Fibroblast of lung (primary cell): ENCODE data around the gene KCNH1. TPM values are rescaled to one million over a fixed set of nuclear protein-coding genes. Genes with fewer than 3 reads are reported as not detected.

Experiments
- DNase-seq, 2 donors: peaks; one replicate each; pipeline versions ENCODE4 v3.0.0 to v3.0.0-alpha.2; 2010; ENCODE audit warnings: low read depth in 2 of 2
- H2AFZ ChIP-seq: 2 replicates; pipeline ENCODE4 v1.5.1; 2012; ENCODE audit warnings: low read length, control low read depth, inconsistent platforms
- H3K27ac ChIP-seq: 2 replicates; pipeline ENCODE4 v1.5.1; 2011; ENCODE audit warnings: low read length, control low read depth; ENCODE audit not compliant: insufficient read depth
- H3K27me3 ChIP-seq: 2 replicates; pipeline ENCODE4 v1.5.1; 2011; ENCODE audit warnings: mild to moderate bottlenecking, low read length; ENCODE audit not compliant: control insufficient read depth, insufficient read depth
- H3K36me3 ChIP-seq: 2 replicates; pipeline ENCODE4 v1.5.1; 2011; ENCODE audit warnings: low read length; ENCODE audit not compliant: control insufficient read depth, insufficient read depth
- H3K4me1 ChIP-seq: 2 replicates; pipeline ENCODE4 v1.5.1; 2011; ENCODE audit warnings: low read length; ENCODE audit not compliant: control insufficient read depth, insufficient read depth; ENCODE audit errors: extremely low read depth
- H3K4me2 ChIP-seq: 2 replicates; pipeline ENCODE4 v1.5.1; 2011; ENCODE audit warnings: low read length, control low read depth; ENCODE audit not compliant: insufficient read depth; ENCODE audit errors: extremely low read depth
- H3K4me3 ChIP-seq, 4 experiments: fragments of 200-600 bp in 1 of 4; sonication (generic) in 1 of 4; replicated peaks in 1 of 4; 2 replicates each; pipeline ENCODE4 v1.5.1; 2011 to 2016; ENCODE audit warnings: low read length in 4 of 4, low read depth in 3 of 4, mild to moderate bottlenecking in 3 of 4, control low read depth in 2 of 4, inconsistent platforms in 1 of 4, mixed read lengths in 1 of 4; ENCODE audit not compliant: insufficient read depth in 1 of 4; ENCODE audit errors: control extremely low read depth in 1 of 4
- H3K79me2 ChIP-seq: 2 replicates; pipeline ENCODE4 v1.5.1; 2012; ENCODE audit warnings: mild to moderate bottlenecking, low read length, inconsistent platforms; ENCODE audit not compliant: control insufficient read depth, insufficient read depth
- H3K9ac ChIP-seq: 2 replicates; pipeline ENCODE4 v1.5.1; 2011; ENCODE audit warnings: mild to moderate bottlenecking, low read length, control low read depth; ENCODE audit not compliant: insufficient read depth
- H3K9me3 ChIP-seq: 2 replicates; pipeline ENCODE4 v1.5.1; 2012; ENCODE audit warnings: low read depth, low read length; ENCODE audit not compliant: control insufficient read depth, insufficient read depth
- H4K20me1 ChIP-seq: 2 replicates; pipeline ENCODE4 v1.5.1; 2011; ENCODE audit warnings: low read length; ENCODE audit not compliant: control insufficient read depth, insufficient read depth; ENCODE audit errors: extremely low read depth
- EZH2 ChIP-seq: IDR thresholded peaks from 2 replicates; pipeline ENCODE4 v1.5.1; 2012; ENCODE audit warnings: low read length, control low read depth, mild to moderate bottlenecking; ENCODE audit errors: missing control alignments
- polyA plus RNA-seq, 2 donors: library from polyadenylated mRNA; depleted of rRNA in 1 of 2; stranded (reverse) in 1 of 2; unstranded in 1 of 2; fragments of >200 nt; gene quantifications; 2 replicates each; pipeline ENCODE4 v1.2.1, GENCODE V29; 2011 to 2012; ENCODE audit warnings: missing spikeins in 1 of 2
- total RNA-seq: library from RNA; depleted of rRNA; stranded (reverse); fragments of >200 nt; gene quantifications from 2 replicates; pipeline ENCODE4 v1.2.1, GENCODE V29; 2014
- TF ChIP-seq, protein P1 (sequence below), 2 donors: IDR thresholded peaks in 1 of 2; conservative IDR thresholded peaks in 1 of 2; 1 replicate in 1 of 2; 2 replicates in 1 of 2; pipeline ENCODE4 v1.5.1; 2011 to 2012; ENCODE audit warnings: low read length in 2 of 2, control low read depth in 1 of 2, inconsistent platforms in 1 of 2, low read depth in 1 of 2, mild to moderate bottlenecking in 1 of 2

The KCNH1 gene
- total and polyA plus RNA-seq, 2 donors (not counting 1 experiment from before 2014, with no cell fraction given): 0.17 to 1.5 TPM

GRCh38 chr1:210731193-210731592, 402.8 kb downstream of the KCNH1 start:
- H3K9me3 ChIP-seq: no peaks in the 10 kb centered on the region
- no peaks in the 10 kb centered on the region for H3K79me2 ChIP-seq
- TF ChIP-seq EZH2: no peak
- TF ChIP-seq, protein P1, sequence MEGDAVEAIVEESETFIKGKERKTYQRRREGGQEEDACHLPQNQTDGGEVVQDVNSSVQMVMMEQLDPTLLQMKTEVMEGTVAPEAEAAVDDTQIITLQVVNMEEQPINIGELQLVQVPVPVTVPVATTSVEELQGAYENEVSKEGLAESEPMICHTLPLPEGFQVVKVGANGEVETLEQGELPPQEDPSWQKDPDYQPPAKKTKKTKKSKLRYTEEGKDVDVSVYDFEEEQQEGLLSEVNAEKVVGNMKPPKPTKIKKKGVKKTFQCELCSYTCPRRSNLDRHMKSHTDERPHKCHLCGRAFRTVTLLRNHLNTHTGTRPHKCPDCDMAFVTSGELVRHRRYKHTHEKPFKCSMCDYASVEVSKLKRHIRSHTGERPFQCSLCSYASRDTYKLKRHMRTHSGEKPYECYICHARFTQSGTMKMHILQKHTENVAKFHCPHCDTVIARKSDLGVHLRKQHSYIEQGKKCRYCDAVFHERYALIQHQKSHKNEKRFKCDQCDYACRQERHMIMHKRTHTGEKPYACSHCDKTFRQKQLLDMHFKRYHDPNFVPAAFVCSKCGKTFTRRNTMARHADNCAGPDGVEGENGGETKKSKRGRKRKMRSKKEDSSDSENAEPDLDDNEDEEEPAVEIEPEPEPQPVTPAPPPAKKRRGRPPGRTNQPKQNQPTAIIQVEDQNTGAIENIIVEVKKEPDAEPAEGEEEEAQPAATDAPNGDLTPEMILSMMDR (conservative IDR thresholded peaks at IDR 0.05 in 1 of 2, IDR thresholded peaks at IDR 0.05 in 1 of 2; ENCODE audit: low read depth in 1 of 2, low read length in 2 of 2): no peak

DNA sequence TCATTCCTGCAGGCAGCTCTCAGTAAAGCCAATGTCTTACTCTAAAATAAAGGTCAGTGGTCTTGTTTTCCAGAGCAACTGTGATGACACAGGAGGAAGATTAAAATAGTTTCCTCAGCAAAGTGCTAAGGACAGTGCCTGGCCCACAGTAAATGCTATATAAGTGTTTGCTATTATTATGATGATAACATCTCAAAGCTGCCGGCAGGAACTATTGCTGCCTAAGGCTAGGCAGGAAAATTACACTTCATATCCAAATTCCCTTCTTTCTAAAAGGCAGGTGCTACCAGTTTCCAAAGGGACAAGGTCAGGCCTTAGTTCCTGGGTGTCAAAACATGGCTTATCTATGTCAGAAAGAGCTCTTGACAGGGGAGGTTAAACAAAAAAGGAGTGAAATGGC, 403.9 kb downstream of the KCNH1 start:
- no peak overlapping the region for H3K27ac ChIP-seq

More at GRCh38 chr1:210731193-210731592, 402.8 kb downstream of the KCNH1 start:
- Histone ChIP-seq H2AFZ (no peak overlapping the region), H3K4me1 (no peaks in the 10 kb centered on the region), H3K4me2 (no peak overlapping the region), H3K27ac (no peak overlapping the region), H4K20me1 (no peaks in the 10 kb centered on the region), H3K4me3 (no peak overlapping the region), H3K9ac (no peak overlapping the region), H3K36me3 (no peaks in the 10 kb centered on the region), H3K27me3 (no peaks in the 10 kb centered on the region)
- no peak for DNase-seq

DNA sequence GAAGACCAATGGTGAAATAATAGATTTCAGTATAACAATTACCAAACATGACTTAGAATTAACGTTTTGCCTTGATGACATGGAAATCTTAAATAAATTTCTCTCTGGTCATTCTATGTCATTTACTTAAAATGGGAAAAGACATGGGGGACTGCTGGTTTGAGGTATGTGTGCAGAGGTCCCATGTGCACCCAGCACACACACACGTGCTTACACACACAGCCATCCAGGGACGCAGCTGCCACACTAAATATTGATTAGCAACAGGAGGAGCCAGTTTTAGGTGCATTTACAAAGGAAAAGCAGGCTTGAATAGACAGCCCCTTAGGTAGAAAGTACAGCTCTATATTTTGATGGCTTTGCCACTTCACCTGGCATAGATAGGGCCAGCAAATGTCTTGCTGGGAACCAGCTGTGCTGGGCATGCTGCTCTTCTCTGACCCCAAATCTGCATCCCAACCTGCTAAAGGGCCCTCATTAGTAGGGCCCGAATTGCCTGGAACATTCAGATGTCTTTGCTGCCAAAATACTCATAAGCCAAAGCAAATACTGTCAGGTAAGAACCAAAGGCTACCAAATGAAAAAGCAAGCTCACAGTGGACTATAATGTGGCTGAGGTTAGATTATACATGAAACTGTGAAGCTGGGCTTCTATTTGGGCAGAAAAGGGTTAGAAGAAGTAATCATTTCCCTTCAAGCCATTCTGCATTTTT, 405.4 kb downstream of the KCNH1 start:
- no peaks in the 10 kb centered on the region for H3K4me1 ChIP-seq
- H3K27ac ChIP-seq: no peak overlapping the region
- H3K9me3 ChIP-seq: no peaks in the 10 kb centered on the region
- no peaks in the 10 kb centered on the region for H4K20me1 ChIP-seq
- no peak for TF ChIP-seq EZH2
- TF ChIP-seq, protein P1 (conservative IDR thresholded peaks at IDR 0.05 in 1 of 2, IDR thresholded peaks at IDR 0.05 in 1 of 2; ENCODE audit: low read depth in 1 of 2, low read length in 2 of 2): no peak
- H3K27me3 ChIP-seq: no peaks in the 10 kb centered on the region
- no peak for DNase-seq
- H3K9ac ChIP-seq: no peak overlapping the region
- H3K4me2 ChIP-seq: no peak overlapping the region
- no peaks in the 10 kb centered on the region for H3K36me3 ChIP-seq
- no peak overlapping the region for H3K4me3 ChIP-seq
- H2AFZ ChIP-seq: no peak overlapping the region
- no peaks in the 10 kb centered on the region for H3K79me2 ChIP-seq

More for the DNA sequence above, 403.9 kb downstream of the KCNH1 start:
- no peak for DNase-seq
- H3K9ac ChIP-seq: no peak overlapping the region
- H3K36me3 ChIP-seq: no peaks in the 10 kb centered on the region
- no peak overlapping the region for H3K4me3 ChIP-seq
- H3K9me3 ChIP-seq: no peaks in the 10 kb centered on the region
- H3K4me1 ChIP-seq: no peaks in the 10 kb centered on the region
- TF ChIP-seq EZH2: no peak
- TF ChIP-seq, protein P1 (conservative IDR thresholded peaks at IDR 0.05 in 1 of 2, IDR thresholded peaks at IDR 0.05 in 1 of 2; ENCODE audit: low read depth in 1 of 2, low read length in 2 of 2): no peak
- no peaks in the 10 kb centered on the region for H4K20me1 ChIP-seq
- H3K4me2 ChIP-seq: no peak overlapping the region
- no peaks in the 10 kb centered on the region for H3K79me2 ChIP-seq
- H3K27me3 ChIP-seq: no peaks in the 10 kb centered on the region
- no peak overlapping the region for H2AFZ ChIP-seq
